Naive thymus-derived CD8-positive, alpha-beta T cell (primary cell): ENCODE measurements around the gene MAPKAP1. TPM values are rescaled to one million over a fixed set of nuclear protein-coding genes. Genes with fewer than 3 reads are reported as not detected.
A peak's percentile ranks its signal among the peaks of the same experiment; 100 is the strongest.

Source experiments
- ATAC-seq, 2 donors: fragments of 150-1000 bp; cut with Tn5 transposase in 1 of 2; sonication (Bioruptor Pico), chemical (Tn5 transposase) in 1 of 2; 1 replicate in 1 of 2; 2 replicates in 1 of 2; pipeline ENCODE4 v1.10.0; 2021; ENCODE audit warnings: mild to moderate bottlenecking in 2 of 2, moderate library complexity in 2 of 2
- POLR2A ChIA-PET: fragments of 350-600 bp; sonication (Branson Sonifier 250); formaldehyde crosslinking; loops from one replicate; lab custom pipeline; 2021; ENCODE audit warnings: antibody characterized with exemption; lab: Charles Lee
- DNase-seq, 10 donors: peaks; one replicate each; pipeline versions ENCODE4 v3.0.0 to v3.0.0-alpha.2; 2020 to 2022
- H3K27ac Mint-ChIP-seq, 10 donors: one replicate each; pipeline ENCODE4 v1.8.0; 2020 to 2022; ENCODE audit warnings: mild to moderate bottlenecking in 10 of 10, mixed read lengths in 10 of 10, moderate library complexity in 4 of 10, inconsistent platforms in 1 of 10
- H3K27me3 Mint-ChIP-seq, 5 donors: one replicate each; pipeline ENCODE4 v1.8.0; 2021 to 2022; ENCODE audit warnings: mixed read lengths in 5 of 5
- H3K36me3 Mint-ChIP-seq, 3 donors: one replicate each; pipeline ENCODE4 v1.8.0; 2020 to 2022; ENCODE audit warnings: mixed read lengths in 3 of 3, mild to moderate bottlenecking in 2 of 3, inconsistent platforms in 1 of 3
- H3K4me1 Mint-ChIP-seq, 4 donors: one replicate each; pipeline ENCODE4 v1.8.0; 2021 to 2022; ENCODE audit warnings: mixed read lengths in 4 of 4
- H3K4me3 Mint-ChIP-seq, 10 donors: one replicate each; pipeline ENCODE4 v1.8.0; 2020 to 2022; ENCODE audit warnings: mild to moderate bottlenecking in 10 of 10, mixed read lengths in 10 of 10, moderate library complexity in 6 of 10, inconsistent platforms in 1 of 10
- H3K9me3 Mint-ChIP-seq, 9 donors: one replicate each; pipeline ENCODE4 v1.8.0; 2020 to 2022; ENCODE audit warnings: mixed read lengths in 9 of 9, mild to moderate bottlenecking in 3 of 9, inconsistent platforms in 1 of 9, moderate library complexity in 1 of 9
- polyA plus RNA-seq, 3 donors: library from polyadenylated mRNA; unstranded; fragments of 300-500 nt; fragmentation: Illumina TruSeq; gene quantifications; one replicate each; pipeline ENCODE4 v1.2.3, GENCODE V29; 2021
- total RNA-seq, 8 experiments: library from RNA in 2 of 8; stranded (reverse) in 2 of 8; gene quantifications; one replicate each; pipeline ENCODE4 v1.2.3 and lab custom pipeline; 2021 to 2026

Gene MAPKAP1
- total and polyA plus RNA-seq, 5 experiments from 2014 or later, result 50.0 to 69.6 (median 53.5) TPM

GRCh38 chr9:125446561-125447094 is 260.4 kb downstream of the MAPKAP1 start:
- Mint-ChIP-seq H3K27me3 (no peaks in the 10 kb centered on the region), H3K4me3 (no peak overlapping the region), H3K27ac (peak overlapping the region in 5 of 10 donors; percentile 6 to 75 (median 33)), H3K4me1 (peaks cover 2 to 25% (median 7%) of the 10 kb centered on the region in 4 donors), H3K36me3 (peaks cover 0 to 31% (median 9%) of the 10 kb centered on the region in 3 donors), H3K9me3 (no peaks in the 10 kb centered on the region)
- peak in 1 of 10 donors; percentile 38 for DNase-seq
- peak in 1 of 2 donors; percentile 73 for ATAC-seq
- POLR2A ChIA-PET, result no interaction called here

- POLR2A ChIA-PET, result no interaction called here
- no peak for DNase-seq
- Mint-ChIP-seq H3K4me3 (no peak overlapping the region), H3K4me1 (peaks cover 2 to 23% (median 7%) of the 10 kb centered on the region in 4 donors), H3K27me3 (no peaks in the 10 kb centered on the region), H3K36me3 (peaks cover 0 to 42% (median 10%) of the 10 kb centered on the region in 3 donors), H3K27ac (peak overlapping the region in 3 of 10 donors; percentile 48 to 84 (median 68)), H3K9me3 (no peaks in the 10 kb centered on the region)
- ATAC-seq, result no peak
Measured at GRCh38 chr9:125444956-125445506, 262.0 kb downstream of the MAPKAP1 start.

- H3K27ac Mint-ChIP-seq, result peak overlapping the region in 4 of 10 donors; percentile 34 to 84 (median 57)
- POLR2A ChIA-PET, result no interaction called here
- no peak overlapping the region for H3K4me3 Mint-ChIP-seq
- H3K27me3 Mint-ChIP-seq, result no peaks in the 10 kb centered on the region
- no peak for DNase-seq
- peaks cover 0 to 51% (median 12%) of the 10 kb centered on the region in 3 donors for H3K36me3 Mint-ChIP-seq
- no peak for ATAC-seq
- H3K4me1 Mint-ChIP-seq, result peaks cover 2 to 20% (median 7%) of the 10 kb centered on the region in 4 donors
- H3K9me3 Mint-ChIP-seq, result no peaks in the 10 kb centered on the region
Measured at GRCh38 chr9:125444166-125444565, 262.8 kb downstream of the MAPKAP1 start.

- H3K36me3 Mint-ChIP-seq, result peaks cover 0 to 53% (median 12%) of the 10 kb centered on the region in 3 donors
- H3K9me3 Mint-ChIP-seq, result no peaks in the 10 kb centered on the region
- peak overlapping the region in 2 of 10 donors; percentile 61 to 78 for H3K27ac Mint-ChIP-seq
- no peak overlapping the region for H3K4me3 Mint-ChIP-seq
- no peak for DNase-seq
- no peaks in the 10 kb centered on the region for H3K27me3 Mint-ChIP-seq
- POLR2A ChIA-PET, result no interaction called here
- H3K4me1 Mint-ChIP-seq, result peaks cover 2 to 19% (median 7%) of the 10 kb centered on the region in 4 donors
- ATAC-seq, result no peak
Measured at GRCh38 chr9:125443367-125443766, 263.6 kb downstream of the MAPKAP1 start.

- Mint-ChIP-seq H3K27ac (no peak overlapping the region), H3K9me3 (no peaks in the 10 kb centered on the region), H3K27me3 (no peaks in the 10 kb centered on the region), H3K36me3 (peaks cover 0 to 51% (median 15%) of the 10 kb centered on the region in 3 donors), H3K4me3 (no peak overlapping the region), H3K4me1 (peaks cover 1 to 11% (median 3%) of the 10 kb centered on the region in 4 donors)
- no peak for DNase-seq
- no peak for ATAC-seq
- POLR2A ChIA-PET, result no interaction called here
Measured at GRCh38 chr9:125442452-125442851, 264.6 kb downstream of the MAPKAP1 start.

GRCh38 chr9:125440411-125440810 is 266.6 kb downstream of the MAPKAP1 start:
- Mint-ChIP-seq H3K4me3 (no peak overlapping the region), H3K36me3 (peaks cover 0 to 52% (median 15%) of the 10 kb centered on the region in 3 donors), H3K27me3 (no peaks in the 10 kb centered on the region), H3K27ac (no peak overlapping the region), H3K9me3 (no peaks in the 10 kb centered on the region), H3K4me1 (peaks cover 0 to 2% (median under 1%) of the 10 kb centered on the region in 4 donors)
- POLR2A ChIA-PET, result no interaction called here
- no peak for ATAC-seq
- no peak for DNase-seq

- Mint-ChIP-seq H3K36me3 (peaks cover 0 to 49% (median 15%) of the 10 kb centered on the region in 3 donors), H3K27ac (peak overlapping the region in 3 of 10 donors; percentile 46 to 76 (median 75))
Measured at GRCh38 chr9:125439434-125440272, 267.4 kb downstream of the MAPKAP1 start.

DNA sequence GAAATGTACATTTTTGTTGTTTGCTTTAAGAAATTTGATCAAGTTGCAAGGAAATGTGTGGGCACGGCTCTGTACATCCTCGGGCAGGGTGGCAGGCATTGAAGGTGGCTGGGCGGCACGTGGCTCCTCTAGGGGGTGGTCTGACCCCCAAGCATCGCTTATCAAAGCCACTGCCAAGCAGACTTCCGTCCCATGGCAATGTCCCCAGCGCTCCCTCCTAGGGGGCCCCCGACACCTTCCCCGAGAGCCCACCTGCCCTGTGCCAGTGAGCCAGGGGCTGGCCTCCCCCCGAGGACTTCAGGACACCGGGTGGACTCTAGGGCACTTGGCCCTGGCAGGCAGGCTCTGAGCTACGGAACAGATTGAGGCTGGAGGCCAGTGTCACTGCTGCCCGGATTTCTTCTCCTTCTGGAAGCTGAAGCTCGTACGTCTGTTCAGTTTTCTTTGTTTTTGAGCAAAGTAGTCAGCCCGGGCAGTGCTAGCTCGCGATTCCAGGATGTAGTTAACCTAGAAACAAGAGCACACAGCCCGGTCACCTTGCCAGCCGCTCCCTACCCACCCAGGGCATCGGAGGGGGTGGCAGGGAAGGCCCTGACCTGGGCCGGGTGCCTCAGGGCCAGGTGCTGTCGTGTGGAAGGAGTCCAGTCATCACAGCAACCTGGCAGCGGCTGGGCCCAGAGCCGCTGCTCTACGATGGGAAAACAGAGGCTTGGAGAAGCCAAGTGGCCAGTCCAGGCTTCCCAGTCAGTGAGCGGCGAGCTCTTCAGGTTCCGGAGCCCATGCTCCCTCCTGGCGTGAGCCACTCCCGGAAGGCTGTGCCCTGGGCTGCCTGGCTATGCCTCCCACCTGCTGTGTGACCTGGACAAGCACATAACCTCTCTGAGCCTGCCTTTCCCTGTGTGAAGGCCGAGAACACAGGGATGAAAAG is 268.2 kb downstream of the MAPKAP1 start:
- Mint-ChIP-seq H3K9me3 (no peaks in the 10 kb centered on the region), H3K27me3 (no peaks in the 10 kb centered on the region), H3K4me1 (no peaks in the 10 kb centered on the region), H3K36me3 (peaks cover 0 to 42% (median 15%) of the 10 kb centered on the region in 3 donors), H3K4me3 (no peak overlapping the region), H3K27ac (peak overlapping the region in 1 of 10 donors; percentile 44)
- POLR2A ChIA-PET, result no interaction called here
- no peak for ATAC-seq
- DNase-seq, result no peak

More at GRCh38 chr9:125439434-125440272, 267.4 kb downstream of the MAPKAP1 start:
- H3K9me3 Mint-ChIP-seq, result no peaks in the 10 kb centered on the region
- POLR2A ChIA-PET, result no interaction called here
- DNase-seq (no peak), ATAC-seq (no peak)
- H3K27me3 Mint-ChIP-seq, result no peaks in the 10 kb centered on the region
- H3K4me3 Mint-ChIP-seq, result no peak overlapping the region
- no peaks in the 10 kb centered on the region for H3K4me1 Mint-ChIP-seq

DNA sequence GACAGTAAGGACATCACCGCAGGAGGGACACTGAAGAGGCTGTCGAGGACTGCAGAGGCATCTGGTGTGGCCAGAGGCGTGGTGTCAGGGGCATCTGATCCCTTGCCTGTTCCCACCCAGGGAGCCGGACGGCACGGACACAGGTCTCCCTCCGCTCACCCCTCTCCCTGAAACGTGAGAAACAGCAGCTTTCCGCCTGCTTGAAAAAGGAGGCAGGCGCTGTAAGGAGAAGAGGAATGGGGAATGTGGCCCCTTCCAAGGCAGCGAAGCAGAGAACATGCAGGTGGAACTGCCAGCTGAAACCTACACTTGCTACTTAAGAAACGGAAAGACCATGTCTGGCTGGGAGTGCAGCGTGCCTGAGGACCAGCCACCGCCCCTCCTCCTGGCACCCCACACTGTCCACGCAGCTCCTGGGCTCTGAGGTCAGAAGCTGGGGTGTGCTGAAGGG is 269.2 kb downstream of the MAPKAP1 start:
- no peaks in the 10 kb centered on the region for H3K9me3 Mint-ChIP-seq
- peaks cover 0 to 37% (median 15%) of the 10 kb centered on the region in 3 donors for H3K36me3 Mint-ChIP-seq
- H3K27ac Mint-ChIP-seq, result peak overlapping the region in 1 of 10 donors; percentile 44
- no peaks in the 10 kb centered on the region for H3K4me1 Mint-ChIP-seq
- ATAC-seq (no peak), DNase-seq (no peak)
- no peak overlapping the region for H3K4me3 Mint-ChIP-seq
- POLR2A ChIA-PET, result no interaction called here
- H3K27me3 Mint-ChIP-seq, result no peaks in the 10 kb centered on the region

GRCh38 chr9:125436613-125437443 is 270.2 kb downstream of the MAPKAP1 start:
- Mint-ChIP-seq H3K4me1 (no peaks in the 10 kb centered on the region), H3K27ac (no peak overlapping the region), H3K36me3 (peaks cover 0 to 33% (median 13%) of the 10 kb centered on the region in 3 donors), H3K4me3 (no peak overlapping the region), H3K9me3 (no peaks in the 10 kb centered on the region), H3K27me3 (no peaks in the 10 kb centered on the region)
- no peak for ATAC-seq
- DNase-seq, result no peak
- POLR2A ChIA-PET, result no interaction called here

GRCh38 chr9:125435776-125436612 is 271.0 kb downstream of the MAPKAP1 start:
- Mint-ChIP-seq H3K27ac (peak overlapping the region in 1 of 10 donors; percentile 27), H3K9me3 (no peaks in the 10 kb centered on the region), H3K4me3 (no peak overlapping the region), H3K27me3 (no peaks in the 10 kb centered on the region), H3K36me3 (peaks cover 0 to 25% (median 7%) of the 10 kb centered on the region in 3 donors), H3K4me1 (no peaks in the 10 kb centered on the region)
- DNase-seq, result no peak
- POLR2A ChIA-PET, result no interaction called here
- ATAC-seq, result no peak
